GM19035 (cell line): ENCODE data around the gene TSPAN5.
A peak's percentile ranks its signal among the peaks of the same experiment; 100 is the strongest.

ENCODE experiments used
- ATAC-seq: cut with Tn5 transposase; IDR thresholded peaks from one replicate; pipeline ENCODE4 v1.9.1; 2021; ENCODE audit not compliant: unreplicated experiment

Gene TSPAN5

GRCh38 chr4:98646422-98646821, 12.0 kb downstream of the TSPAN5 start:
- ATAC-seq, result no peak

DNA sequence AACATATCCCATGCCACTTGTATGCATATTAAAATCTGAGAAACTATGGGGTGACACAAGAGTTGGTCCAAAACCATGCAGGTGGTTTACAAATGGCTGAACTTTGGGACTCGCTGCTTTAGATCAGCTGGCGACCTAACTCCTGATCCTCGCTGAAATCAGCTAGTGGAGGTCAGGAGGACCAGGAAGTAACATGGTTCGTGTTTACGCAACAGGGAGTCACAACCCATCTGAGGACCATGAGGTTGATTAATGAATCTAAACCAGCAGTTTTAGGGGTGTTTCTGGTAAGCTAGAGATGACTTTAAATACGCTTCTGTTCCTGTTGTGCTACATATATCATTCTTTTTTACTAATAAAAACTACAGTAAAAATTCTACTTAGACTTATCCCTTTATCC, 12.9 kb downstream of the TSPAN5 start:
- ATAC-seq, result no peak

DNA sequence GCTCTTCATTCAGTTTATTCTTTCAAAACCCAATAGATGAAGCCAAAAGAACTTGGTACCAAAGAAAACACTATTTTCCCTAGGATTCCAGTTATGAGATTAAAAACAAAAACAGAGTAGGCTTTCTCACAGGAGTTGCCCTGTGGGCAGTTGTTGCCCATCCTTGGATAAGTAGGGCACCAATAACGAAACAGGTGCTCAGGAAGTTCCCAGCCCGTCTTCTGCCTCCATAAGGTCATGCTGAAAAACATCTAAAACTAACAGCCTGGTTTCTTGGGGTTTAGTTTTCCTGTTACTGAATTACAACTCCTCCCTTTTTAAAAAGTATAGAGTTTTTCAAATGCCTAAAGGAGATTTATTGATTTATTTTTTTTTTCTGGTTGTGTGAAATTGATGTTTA, 14.7 kb downstream of the TSPAN5 start:
- ATAC-seq, result no peak

- no peak for ATAC-seq
These were observed 15.4 kb downstream of the TSPAN5 start for GRCh38 chr4:98642991-98643426.

- ATAC-seq, result no peak
These were observed 16.3 kb downstream of the TSPAN5 start for GRCh38 chr4:98641906-98642668.

GRCh38 chr4:98641376-98641775, 17.0 kb downstream of the TSPAN5 start:
- no peak for ATAC-seq

- peak; percentile 69 for ATAC-seq
These were observed 18.9 kb downstream of the TSPAN5 start for GRCh38 chr4:98639523-98639922.

- no peak for ATAC-seq
These were observed 19.3 kb downstream of the TSPAN5 start for GRCh38 chr4:98639108-98639507.

- ATAC-seq, result no peak
These were observed 19.8 kb downstream of the TSPAN5 start for GRCh38 chr4:98638661-98639060.

- no peak for ATAC-seq
These were observed 24.4 kb downstream of the TSPAN5 start for GRCh38 chr4:98634061-98634460.

- no peak for ATAC-seq
These were observed 25.3 kb downstream of the TSPAN5 start for GRCh38 chr4:98633159-98633558.

DNA sequence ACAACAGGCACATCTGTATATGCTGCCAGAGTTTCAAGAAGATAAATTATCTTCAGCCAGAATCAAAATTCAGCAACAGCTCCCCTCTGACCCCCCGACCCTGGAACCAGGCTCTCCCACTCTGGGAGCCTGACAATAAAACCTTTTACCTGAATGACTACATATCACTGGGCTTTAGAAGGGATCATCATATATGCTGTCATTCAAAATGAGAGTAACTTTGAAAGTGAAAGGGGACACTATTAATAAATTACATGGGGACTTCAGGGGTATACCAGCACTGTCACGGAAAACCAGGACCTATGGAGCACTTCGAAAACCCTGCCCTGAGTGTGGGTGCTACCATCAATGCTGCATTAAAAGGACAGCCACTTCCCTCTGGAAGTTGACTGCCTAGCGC, 26.2 kb downstream of the TSPAN5 start:
- no peak for ATAC-seq

- ATAC-seq, result no peak
These were observed 26.9 kb downstream of the TSPAN5 start for GRCh38 chr4:98631506-98631905.

DNA sequence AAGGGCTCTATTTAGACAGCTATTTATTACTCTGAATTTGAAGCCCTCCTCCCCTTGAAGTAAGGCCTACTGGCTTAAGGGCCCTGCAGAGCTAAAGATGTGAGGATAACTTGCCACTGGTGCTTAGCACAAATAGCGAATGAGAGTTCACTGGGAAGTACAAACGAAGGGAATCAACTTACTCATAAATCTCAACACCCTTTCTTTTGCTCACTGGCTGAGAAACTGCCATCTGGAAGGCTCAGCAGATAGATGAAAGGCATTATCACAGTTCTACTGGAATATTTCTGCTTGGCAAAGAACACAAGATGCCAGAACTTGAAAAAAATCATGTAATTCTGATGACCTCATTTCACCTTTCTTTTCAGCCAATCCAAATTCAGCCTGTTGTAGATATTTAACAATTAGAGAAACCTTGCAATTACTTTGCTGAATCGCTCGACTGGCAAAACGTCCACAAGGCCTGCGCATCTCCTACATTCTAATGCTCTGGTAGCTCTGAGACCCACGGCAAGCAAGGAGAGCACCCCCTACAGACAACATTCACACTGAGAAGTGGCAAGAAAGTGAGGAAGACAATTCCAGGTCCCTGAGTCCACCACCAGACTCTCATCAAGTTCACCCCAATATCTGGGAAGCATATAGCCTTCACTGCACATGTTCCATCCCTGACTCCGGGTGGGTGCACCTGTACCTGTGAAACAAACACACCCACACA, 27.5 kb downstream of the TSPAN5 start:
- no peak for ATAC-seq

DNA sequence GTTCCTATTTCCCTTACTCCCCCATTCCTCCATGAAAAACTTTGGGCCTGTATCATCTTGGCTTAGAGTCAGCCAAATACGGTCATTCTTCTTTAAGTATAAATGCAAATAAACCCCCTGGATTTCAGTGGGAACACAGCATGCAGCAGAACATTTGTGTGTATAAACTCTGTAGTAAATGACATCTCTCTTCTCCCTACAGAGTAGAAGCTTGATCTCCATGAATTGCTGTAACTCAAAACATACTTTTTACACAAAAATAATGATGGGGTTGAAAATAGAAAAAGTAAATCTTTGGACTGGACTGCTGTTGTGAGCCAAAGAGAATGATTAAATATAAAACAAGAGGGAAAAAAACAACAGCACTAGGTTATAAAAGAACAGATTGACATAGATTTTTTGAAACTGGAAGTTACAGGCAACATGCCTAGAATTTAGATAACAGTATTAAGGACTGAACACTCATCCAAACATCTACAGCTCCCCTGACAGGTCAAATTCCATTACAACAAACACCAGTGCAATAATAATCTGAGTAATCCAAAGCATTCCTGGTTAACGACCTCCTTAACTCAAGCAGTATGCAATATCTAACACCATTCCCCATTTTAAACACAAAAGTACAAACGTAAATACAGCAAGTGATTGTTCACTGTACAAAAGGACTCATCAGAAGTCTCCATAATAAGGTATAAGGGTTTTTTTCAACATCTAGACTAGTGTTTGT, 30.7 kb downstream of the TSPAN5 start:
- no peak for ATAC-seq

DNA sequence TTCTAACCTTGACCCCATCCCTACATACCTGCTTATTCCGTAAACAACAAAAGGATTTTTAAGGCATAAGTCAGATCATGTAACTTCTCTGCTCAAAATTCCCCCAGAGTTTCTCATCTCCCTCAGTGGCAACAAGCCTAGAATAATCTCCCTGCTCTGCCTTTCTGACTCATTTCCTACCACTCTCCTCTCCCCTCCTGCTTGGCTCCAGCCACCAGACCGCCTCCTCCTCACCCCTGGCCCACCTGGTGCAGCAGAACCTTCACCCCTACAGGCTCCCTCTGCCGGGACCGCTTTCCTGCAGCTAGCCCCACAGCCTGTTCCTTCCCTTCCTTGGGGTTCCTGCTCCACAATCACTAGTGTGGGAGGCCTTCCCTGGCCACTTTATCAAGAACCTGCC, 32.1 kb downstream of the TSPAN5 start:
- ATAC-seq, result no peak

DNA sequence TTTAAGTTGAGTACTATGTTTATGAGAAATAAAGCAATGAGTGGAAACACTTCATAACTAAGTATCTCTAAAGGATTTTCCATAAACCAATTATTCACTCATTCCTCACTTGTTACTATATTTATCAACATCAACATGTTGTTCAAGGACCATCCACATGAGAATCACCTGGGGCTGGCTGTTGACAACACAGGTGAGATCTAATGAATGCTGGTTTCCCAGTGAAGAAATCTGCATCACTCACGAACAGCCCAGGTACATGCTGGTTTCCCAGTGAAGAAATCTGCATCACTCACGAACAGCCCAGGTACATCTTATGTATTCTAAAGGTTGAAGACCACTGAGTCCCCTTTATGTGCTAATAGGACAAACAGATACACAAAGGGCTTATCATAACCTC, 32.5 kb downstream of the TSPAN5 start:
- ATAC-seq, result no peak

DNA sequence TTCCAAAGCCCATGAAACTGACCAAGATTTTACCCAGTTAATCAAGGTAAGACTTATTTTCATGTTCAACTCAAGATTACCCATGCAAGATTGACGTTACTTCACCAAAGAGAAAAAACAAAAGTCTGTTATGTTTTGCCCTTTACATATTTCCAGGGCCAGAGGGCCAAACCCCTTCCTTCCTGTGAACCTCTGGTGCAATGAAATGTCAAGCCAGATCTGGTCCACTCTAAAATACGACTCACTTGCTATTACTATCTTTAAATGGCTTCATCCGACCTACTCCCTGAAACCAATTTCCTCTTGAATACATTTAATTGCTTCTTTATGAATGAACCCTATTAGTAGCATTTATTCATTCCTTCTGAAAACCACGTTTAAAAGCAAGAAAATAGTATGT, 33.0 kb downstream of the TSPAN5 start:
- ATAC-seq, result no peak

- ATAC-seq, result no peak
These were observed 33.8 kb downstream of the TSPAN5 start for GRCh38 chr4:98624642-98625041.

DNA sequence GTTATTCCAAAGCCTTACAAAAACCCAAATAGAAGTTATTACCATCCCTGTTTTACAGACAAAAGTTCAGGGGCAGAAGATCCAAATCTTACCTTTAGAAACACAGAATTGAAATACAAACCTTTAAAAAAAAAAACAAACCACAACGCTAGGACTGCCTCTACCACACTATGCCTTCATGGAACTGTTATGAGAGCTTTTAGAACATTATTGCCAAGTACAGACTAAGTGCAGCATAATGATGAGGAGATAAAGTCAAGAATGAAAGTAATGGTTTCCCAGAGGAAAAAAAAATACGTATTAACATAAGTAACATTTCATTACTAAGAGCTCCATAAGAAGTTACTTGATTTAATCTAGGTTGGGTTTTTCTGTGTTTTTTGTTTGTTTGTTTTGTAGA, 34.3 kb downstream of the TSPAN5 start:
- no peak for ATAC-seq

GRCh38 chr4:98623126-98623802, 35.1 kb downstream of the TSPAN5 start:
- no peak for ATAC-seq
